SU-DHL-6 (cell line): ENCODE measurements around the gene HSBP1.

ENCODE experiments used
- H2AFZ ChIP-seq: fragments of 200-600 bp; sonication (generic); 2 replicates; pipeline ENCODE4 v1.6.1; 2014; ENCODE audit warnings: low read depth, mild to moderate bottlenecking, moderate library complexity, mixed read lengths, antibody characterized with exemption, low read length; ENCODE audit not compliant: severe bottlenecking
- H3F3A ChIP-seq: fragments of 200-600 bp; shearing (Covaris generic); 2 replicates; pipeline ENCODE4 v1.6.0; 2016; ENCODE audit warnings: antibody characterized with exemption, mild to moderate bottlenecking; ENCODE audit not compliant: insufficient read depth
- H3K27ac ChIP-seq: fragments of 200-600 bp; sonication (generic); 2 replicates; pipeline ENCODE4 v1.5.1; 2016; ENCODE audit warnings: low read depth, mild to moderate bottlenecking, low read length, moderate library complexity, mixed read lengths
- H3K27me3 ChIP-seq: fragments of 200-600 bp; sonication (generic), shearing (Covaris generic); 2 replicates; pipeline ENCODE4 v1.6.0; 2014; ENCODE audit warnings: mild to moderate bottlenecking, low read length
- H3K36me3 ChIP-seq: fragments of 200-600 bp; sonication (generic); 2 replicates; pipeline ENCODE4 v1.6.1; 2014; ENCODE audit warnings: mild to moderate bottlenecking, low read length, mixed read lengths
- H3K4me2 ChIP-seq: fragments of 300-600, 200-600 bp; shearing (Covaris generic), sonication (generic); 2 replicates; pipeline ENCODE4 v1.6.0; 2014; ENCODE audit warnings: low read length, low read depth, mild to moderate bottlenecking; ENCODE audit not compliant: poor library complexity, severe bottlenecking
- H3K4me3 ChIP-seq: fragments of 200-600 bp; sonication (generic); 2 replicates; pipeline ENCODE4 v1.5.1; 2014; ENCODE audit warnings: antibody characterized with exemption, low read length, mild to moderate bottlenecking, mixed read lengths; ENCODE audit not compliant: insufficient read depth, poor library complexity, severe bottlenecking
- H3K79me2 ChIP-seq: fragments of 200-600 bp; sonication (generic); 2 replicates; pipeline ENCODE4 v1.6.1; 2014; ENCODE audit warnings: mild to moderate bottlenecking, low read length, moderate library complexity; ENCODE audit not compliant: insufficient read depth
- H3K9ac ChIP-seq: fragments of 200-600 bp; sonication (generic); 2 replicates; pipeline ENCODE4 v1.7.0; 2014; ENCODE audit warnings: mild to moderate bottlenecking, low read length
- H3K9me2 ChIP-seq: fragments of 200-600 bp; sonication (generic); replicated peaks from 2 replicates; pipeline ENCODE4 v1.6.1; 2014; ENCODE audit warnings: low read length; ENCODE audit not compliant: insufficient read depth
- H3K9me3 ChIP-seq: fragments of 200-600 bp; sonication (generic); 2 replicates; pipeline ENCODE4 v1.6.1; 2014; ENCODE audit warnings: low read length, mixed read lengths; ENCODE audit not compliant: insufficient read depth
- H4K20me1 ChIP-seq: fragments of 200-600 bp; sonication (generic); 2 replicates; pipeline ENCODE4 v1.6.1; 2014; ENCODE audit warnings: low read depth, mild to moderate bottlenecking, antibody characterized with exemption, low read length, moderate library complexity, mixed read lengths
- CTCF ChIP-seq: fragments of 200-600 bp; sonication (generic); IDR thresholded peaks from one replicate; pipeline ENCODE4 v1.5.1; 2017; ENCODE audit warnings: antibody characterized with exemption, mild to moderate bottlenecking, low read length, moderate library complexity; ENCODE audit not compliant: insufficient read depth, poor library complexity, severe bottlenecking
- EZH2phosphoT487 ChIP-seq: fragments of 200-600 bp; sonication (generic), shearing (Covaris generic); conservative IDR thresholded peaks from 2 replicates; pipeline ENCODE4 v1.6.1; 2018; ENCODE audit warnings: mild to moderate bottlenecking, antibody characterized with exemption, low read length, moderate library complexity, mixed read lengths

Gene HSBP1

GRCh38 chr16:83807710-83808572, at the start of gene HSBP1:
HSBP1 (plus strand) TSS chr16:83807978; CDS start chr16:83808077, 99 bp downstream.
- H3K79me2 ChIP-seq = peaks cover 20% of the 10 kb centered on the region
- H3K27me3 ChIP-seq = no peaks in the 10 kb centered on the region
- peak within 1 kb of the TSS; percentile 91 for H3K4me3 ChIP-seq
- H3K36me3 ChIP-seq = peaks cover 27% of the 10 kb centered on the region
- H3K27ac ChIP-seq = peak within 1 kb of the TSS; percentile 34; the same call in 1 of the 2 replicates
- peak within 1 kb of the TSS; percentile 69 for H3K4me2 ChIP-seq
- peak within 1 kb of the TSS; percentile 97 for H2AFZ ChIP-seq
- peak within 1 kb of the TSS; percentile 81 for H3K9ac ChIP-seq
- no peaks in the 10 kb centered on the region for H3K9me3 ChIP-seq
- TF ChIP-seq CTCF (no peak), EZH2phosphoT487 (no peak)
- H3K9me2 ChIP-seq = no peaks in the 10 kb centered on the region
- H4K20me1 ChIP-seq = no peaks in the 10 kb centered on the region
- no peaks in the 10 kb centered on the region for H3F3A ChIP-seq

DNA sequence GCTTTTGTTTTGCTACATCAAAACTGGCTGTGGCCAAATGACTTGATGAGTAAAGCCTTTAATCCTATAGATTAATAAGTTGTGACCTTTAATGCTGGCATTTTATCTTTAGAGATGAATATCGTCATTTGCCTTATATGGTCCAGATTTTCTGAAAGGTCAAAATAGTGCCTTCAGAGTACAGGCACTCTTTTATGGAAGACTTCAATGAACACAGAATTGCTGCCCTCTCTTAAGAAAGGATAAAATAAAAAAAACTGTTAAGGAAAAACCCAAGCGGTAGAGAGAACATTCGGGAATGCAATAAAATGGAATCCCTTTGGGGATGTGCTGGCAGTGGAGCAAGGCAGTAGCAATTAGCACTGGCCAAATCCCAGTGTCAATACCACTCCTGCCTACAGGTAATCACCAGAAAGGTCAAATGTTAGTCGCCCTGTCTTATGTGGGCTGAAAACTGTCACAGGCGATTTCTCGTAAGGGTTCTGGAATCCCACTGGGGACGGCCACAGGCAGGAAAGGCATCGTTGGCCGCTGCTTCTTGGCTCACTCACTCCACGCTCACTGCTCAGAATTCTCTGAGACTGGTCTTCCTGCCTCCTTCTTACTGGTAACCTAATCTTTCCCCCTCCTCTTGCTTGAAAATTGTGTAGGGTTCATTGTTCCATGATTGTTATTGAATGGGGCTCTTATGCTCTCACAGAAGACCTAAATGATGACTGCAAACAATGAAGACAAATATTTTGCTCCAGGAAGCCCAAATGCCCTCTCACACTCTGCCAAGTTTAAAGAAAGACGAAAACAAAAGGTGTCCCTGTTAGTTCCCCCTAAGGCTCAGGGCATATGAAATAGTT, 45.4 kb upstream of the HSBP1 start:
- no peaks in the 10 kb centered on the region for H4K20me1 ChIP-seq

GRCh38 chr16:83762992-83763358, 44.8 kb upstream of the HSBP1 start:
- Histone ChIP-seq H3K9ac (no peak overlapping the region), H3K36me3 (no peaks in the 10 kb centered on the region), H3K4me2 (no peak overlapping the region), H3K9me2 (no peaks in the 10 kb centered on the region), H4K20me1 (no peaks in the 10 kb centered on the region), H3K9me3 (no peaks in the 10 kb centered on the region), H3K79me2 (no peaks in the 10 kb centered on the region), H2AFZ (no peak overlapping the region), H3K27ac (no peak overlapping the region), H3F3A (no peaks in the 10 kb centered on the region), H3K4me3 (no peak overlapping the region), H3K27me3 (no peaks in the 10 kb centered on the region)
- TF ChIP-seq EZH2phosphoT487 = no peak
- TF ChIP-seq CTCF = no peak

More for the DNA sequence above, 45.4 kb upstream of the HSBP1 start:
- H3K4me3 ChIP-seq = no peak overlapping the region
- no peaks in the 10 kb centered on the region for H3K27me3 ChIP-seq
- no peak overlapping the region for H2AFZ ChIP-seq
- no peak overlapping the region for H3K9ac ChIP-seq
- TF ChIP-seq EZH2phosphoT487 = no peak
- no peak for TF ChIP-seq CTCF
- no peaks in the 10 kb centered on the region for H3K9me3 ChIP-seq
- H3K27ac ChIP-seq = no peak overlapping the region
- H3K9me2 ChIP-seq = no peaks in the 10 kb centered on the region
- no peak overlapping the region for H3K4me2 ChIP-seq
- H3K36me3 ChIP-seq = no peaks in the 10 kb centered on the region
- no peaks in the 10 kb centered on the region for H3K79me2 ChIP-seq
- no peaks in the 10 kb centered on the region for H3F3A ChIP-seq
